ENCODE data around the gene ZFP30.
"Not testable (repeated sequence)": the region's sequence is repeated elsewhere in the genome, so short reads cannot be mapped to it uniquely, and the experiment has no call there.

Gene ZFP30

DNA sequence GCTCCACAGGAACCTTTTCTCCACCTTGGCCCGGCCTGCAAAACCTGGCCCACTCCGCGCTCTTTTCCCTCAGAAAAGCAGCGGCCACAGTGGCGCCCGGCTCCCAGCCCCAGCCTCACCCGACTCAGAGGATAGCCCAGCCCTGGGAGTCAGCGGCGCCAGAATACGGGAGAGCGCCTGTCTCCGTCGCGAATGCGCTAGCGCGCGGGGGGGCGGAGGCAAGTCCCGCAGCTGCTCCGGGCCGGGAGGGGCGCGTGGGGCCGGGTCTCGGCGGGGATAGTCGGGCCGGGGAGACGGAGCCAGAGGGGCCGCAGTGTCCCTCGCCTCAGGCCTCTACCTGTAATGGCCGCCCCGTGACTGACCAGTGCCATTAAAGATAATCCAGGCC is at the start of gene ZFP30:
Gene ZFP30 (minus strand): TSS at position 165 of the 388 bp plus-strand sequence. CDS start 7,643 bp downstream, outside the sequence.
- peak; percentile 67 for DNase-seq

DNA sequence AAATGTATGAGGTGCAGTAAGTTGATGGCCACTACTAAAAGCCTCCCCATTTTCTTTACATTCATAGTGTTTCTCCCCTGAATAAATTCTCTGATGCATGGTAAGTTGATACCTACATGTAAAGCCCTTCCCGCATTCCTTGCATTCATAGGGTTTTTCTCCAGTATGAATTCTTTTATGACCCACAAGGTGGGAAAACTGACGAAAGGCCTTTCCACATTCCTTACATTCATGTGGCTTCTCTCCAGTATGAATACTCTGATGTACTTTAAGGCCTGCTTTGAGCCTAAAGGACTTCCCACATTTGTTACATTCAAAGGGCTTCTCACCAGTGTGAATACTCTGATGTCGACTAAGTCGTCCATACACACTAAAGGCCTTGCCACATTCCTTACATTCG is 43.8 kb upstream of the ZFP30 start:
- no peak for DNase-seq

DNA sequence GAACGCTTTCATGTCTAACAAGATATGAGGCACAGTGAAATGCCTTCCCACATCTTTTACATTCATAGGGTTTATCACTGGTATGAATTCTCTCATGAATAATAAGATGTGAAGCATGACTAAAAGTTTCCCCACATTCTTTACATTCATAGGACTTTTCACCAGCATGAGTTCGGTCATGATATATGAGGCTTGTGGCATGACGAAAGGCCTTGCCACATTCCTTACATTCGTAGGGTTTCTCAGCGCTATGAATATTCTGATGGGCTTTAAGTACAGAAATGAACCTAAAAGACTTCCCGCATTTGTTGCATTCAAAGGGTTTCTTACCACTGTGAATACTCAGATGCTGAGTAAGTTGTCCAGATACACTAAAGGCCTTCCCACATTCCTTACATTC is 43.0 kb upstream of the ZFP30 start:
- no peak for DNase-seq

DNA sequence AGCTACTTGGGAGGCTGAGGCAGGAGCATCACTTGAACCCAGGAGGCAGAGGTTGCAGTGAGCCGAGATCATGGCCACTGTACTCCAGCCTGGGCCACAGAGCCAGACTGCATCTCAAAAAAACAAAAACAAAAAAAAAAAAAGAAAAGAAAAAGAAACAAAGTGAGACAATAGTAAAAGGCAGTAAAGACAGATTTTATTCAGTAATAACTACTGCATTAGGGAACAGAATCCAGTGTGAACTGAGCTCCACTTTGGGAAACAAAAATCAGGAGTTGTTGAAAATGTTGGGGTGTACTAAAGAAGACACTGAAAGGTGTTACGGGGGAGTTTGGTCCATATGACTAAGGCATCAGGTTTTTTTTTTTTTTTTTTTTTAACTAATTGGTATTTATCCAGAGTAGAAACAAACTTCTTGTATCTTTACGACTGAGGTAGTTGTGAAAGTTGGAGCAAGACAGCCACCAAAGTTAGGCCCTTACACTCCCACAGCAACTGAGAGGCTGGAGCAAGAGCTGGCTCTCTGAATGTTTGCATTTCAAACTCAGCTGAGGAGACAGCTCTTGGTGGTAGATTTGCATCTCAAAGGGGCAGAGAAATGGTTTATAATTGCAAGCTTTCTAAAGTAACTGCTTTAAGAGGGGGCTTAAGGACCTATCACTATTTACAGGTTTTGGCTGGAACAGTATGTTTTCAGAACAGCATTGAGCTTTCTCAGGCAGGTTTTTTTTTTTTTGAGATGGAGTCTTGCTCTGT is 40.1 kb upstream of the ZFP30 start:
- DNase-seq: no peak

DNA sequence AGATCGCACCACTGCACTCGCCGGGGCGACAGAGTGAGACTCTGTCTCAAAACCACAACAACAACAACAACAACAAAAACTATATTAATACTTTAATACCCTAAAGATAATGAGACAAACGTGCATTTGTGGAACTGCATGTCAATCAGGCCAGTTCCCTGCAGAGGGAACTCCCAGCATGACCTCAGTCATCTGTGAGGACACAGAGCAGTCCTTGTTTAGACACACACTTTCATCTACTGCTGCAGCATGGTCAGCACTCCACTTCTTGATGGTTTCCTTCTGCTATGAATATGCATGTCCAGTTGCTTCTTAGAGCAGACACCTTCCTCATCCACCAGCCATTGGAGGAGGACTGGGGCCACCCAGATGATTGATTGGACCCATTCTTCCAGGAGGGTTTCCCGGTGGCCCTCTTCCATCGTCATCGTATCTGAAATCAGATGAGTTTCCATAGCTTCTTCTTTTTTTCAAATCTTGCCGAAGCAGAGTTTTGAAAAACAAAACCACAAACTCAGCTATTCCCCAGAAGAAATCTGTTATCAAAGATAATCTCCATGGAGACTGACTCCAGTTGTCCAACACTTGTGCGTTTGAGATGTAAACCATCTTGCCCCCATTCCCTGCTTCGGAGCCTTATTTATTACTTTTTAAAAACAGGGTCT is 37.8 kb upstream of the ZFP30 start:
- DNase-seq: no peak

DNA sequence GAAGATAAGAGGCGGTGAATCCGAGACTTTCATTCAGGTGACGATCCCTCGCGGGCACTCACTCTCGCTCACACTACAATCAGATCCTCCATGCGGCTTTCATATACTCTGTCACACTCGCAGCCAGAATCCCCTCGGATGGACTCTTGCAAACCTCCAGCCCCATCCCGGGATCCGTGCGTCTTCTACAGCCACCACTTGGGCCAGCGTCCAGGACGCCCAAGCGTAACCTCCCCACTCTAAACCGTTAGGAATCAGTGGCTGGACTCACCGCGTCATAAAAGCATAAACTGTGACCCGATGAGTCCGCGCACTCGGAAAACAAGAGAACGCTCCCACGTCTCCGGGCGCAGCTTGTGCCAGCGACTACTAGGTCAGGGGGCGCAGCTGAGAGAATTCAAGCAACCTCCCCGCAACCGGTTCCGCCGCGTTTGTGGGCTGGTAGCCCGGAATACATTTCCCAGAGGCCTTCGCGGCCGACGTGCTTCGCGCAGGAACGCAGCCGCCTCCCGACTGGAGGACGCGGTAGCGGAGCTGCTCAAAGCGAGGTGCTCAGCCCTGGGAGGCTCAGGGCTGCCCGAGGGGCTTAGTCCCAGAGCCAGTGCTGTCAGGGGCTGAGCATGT is 36.7 kb upstream of the ZFP30 start:
- peak; percentile 19 for DNase-seq

DNA sequence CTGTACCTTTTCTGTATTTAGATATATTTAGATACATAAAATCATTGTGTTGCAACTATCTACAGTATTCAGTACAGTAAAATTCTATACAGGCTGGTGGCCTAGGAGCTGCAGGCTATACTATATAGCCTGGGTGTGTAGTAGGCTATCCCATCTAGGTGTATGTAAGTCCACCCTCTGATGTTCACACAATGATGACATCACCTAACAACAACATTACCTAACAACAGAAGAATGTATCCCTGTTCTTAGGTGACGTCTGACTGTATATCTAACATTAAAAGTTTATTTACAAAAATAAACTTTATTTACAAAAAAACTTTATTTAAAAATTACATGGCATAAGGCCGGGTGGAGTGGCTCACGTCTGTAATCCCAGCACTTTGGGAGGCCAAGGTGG is 28.3 kb upstream of the ZFP30 start:
- DNase-seq: no peak

DNA sequence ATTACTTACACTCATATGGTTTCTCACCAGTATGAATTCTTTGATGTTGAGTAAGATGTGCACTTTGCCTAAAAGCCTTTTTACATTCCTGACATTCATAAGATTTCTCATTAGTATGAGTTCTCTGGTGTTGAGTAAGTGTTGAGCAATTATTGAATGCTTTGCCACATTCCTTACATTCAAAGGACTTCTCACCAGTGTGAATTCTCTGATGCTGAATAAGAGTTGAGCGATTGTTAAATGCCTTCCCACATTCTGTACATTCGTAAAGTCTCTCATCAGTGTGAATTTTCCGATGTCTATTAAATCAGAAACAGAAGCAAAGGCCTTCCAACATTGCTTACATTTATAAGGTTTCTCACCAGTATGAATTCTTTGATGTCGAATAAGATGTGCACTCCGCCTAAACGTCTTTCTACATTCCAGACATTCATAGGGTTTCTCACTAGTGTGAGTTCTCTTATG is 14.2 kb upstream of the ZFP30 start:
- DNase-seq: no peak

DNA sequence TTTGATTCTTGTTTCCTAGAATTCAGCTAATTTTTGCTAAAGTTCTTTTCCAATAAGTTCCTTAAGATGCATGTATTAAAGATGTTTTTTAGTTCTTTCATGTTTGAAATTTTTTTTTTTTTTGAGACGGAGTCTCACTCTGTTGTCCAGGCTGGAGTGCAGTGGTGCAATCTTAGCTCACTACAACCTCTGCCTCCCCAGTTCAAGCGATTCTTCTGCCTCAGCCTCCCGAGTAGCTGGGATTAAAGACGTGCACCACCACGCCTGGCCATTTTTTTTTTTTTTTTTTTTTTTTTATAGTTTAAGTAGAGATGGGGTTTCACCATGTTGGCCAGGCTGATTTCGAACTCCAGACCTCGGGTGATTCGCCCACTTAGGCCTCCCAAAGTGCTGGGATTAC is 1.9 kb upstream of the ZFP30 start:
- not testable (repeated sequence) for DNase-seq

DNA sequence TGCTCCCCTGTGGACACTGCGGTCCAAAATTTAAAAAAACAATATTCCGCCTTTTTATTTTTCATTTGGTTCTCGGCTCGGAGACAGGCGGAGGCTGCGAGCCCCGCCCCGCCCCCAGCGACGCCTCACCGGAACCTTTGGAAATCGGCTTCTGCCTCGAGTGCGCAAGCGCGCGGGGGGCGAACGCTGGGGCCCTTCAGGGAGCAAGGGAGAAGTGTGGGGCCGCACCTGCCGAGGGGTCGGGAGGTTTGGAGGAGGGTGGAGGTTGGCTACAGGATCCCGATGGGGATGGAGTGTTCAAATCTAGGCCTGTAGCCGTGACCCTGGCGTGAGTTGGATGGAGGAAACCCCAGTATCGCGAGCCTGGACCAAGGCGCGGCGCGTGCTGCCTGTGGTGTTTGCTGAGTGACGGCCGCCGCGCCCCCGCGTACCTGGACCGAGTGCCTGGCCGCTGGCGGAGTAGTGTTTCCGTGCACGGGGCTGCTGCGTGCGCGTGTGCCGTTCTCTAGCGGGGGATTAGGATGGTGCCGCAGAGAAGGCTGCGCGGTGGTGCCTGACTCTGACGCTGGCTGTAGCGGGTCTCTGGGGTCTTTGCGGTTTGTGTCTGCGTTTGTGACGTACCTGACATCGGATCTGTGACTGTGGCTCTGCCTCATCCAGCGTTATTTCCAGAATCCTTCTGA is 565 bp upstream of the ZFP30 start:
- DNase-seq: peak; percentile 83

DNA sequence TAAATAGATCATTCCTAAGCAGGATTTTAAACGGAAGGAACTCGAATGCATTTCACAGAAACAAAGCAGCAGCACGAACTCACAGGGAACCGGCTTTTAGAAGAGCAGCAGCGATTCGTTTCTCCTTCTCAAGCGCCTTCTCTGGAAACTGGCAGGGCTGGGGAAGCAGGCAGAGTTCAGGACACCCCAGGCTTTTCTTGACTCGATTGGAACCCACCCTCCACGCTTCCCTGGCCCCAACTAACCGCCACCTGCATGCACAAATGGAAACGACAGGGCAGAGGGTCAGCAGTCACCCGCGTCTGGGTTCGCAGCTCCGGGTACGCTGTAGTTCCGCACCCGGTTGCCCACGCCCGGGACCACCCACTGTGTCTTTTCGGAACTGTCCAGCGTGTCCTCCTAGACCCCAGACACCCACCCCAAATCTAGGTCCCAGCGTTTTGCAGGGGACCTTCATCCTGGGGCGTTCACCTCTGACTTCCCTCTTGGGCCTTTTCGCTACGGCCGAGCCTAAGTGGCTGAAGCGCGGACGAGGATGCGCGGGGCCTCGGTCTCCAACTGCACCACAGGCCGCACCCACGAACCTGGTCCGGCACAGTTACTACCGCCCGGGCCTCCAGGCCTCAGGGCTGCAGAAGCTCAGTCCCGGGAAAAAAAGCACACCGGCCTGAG is 500 bp downstream of the ZFP30 start:
- peak; percentile 47 for DNase-seq

DNA sequence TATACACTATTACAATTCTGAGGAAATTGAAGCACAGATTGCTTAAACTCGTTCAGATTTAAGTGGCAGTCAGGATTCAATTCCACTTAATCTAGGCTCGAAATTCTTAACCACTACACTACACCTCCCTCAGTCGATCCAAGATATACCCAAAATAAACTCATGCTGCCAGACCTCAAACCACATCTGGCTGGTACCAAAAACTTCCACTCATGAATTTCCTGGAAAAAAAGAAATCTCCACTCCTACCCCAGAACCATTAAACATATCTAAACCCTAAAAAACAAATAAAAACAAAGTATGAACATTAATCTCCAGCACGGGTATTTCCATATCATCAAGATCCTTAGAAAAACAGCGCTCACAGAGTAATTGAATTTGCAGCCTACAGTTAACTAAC is 1.1 kb downstream of the ZFP30 start:
- DNase-seq: no peak

DNA sequence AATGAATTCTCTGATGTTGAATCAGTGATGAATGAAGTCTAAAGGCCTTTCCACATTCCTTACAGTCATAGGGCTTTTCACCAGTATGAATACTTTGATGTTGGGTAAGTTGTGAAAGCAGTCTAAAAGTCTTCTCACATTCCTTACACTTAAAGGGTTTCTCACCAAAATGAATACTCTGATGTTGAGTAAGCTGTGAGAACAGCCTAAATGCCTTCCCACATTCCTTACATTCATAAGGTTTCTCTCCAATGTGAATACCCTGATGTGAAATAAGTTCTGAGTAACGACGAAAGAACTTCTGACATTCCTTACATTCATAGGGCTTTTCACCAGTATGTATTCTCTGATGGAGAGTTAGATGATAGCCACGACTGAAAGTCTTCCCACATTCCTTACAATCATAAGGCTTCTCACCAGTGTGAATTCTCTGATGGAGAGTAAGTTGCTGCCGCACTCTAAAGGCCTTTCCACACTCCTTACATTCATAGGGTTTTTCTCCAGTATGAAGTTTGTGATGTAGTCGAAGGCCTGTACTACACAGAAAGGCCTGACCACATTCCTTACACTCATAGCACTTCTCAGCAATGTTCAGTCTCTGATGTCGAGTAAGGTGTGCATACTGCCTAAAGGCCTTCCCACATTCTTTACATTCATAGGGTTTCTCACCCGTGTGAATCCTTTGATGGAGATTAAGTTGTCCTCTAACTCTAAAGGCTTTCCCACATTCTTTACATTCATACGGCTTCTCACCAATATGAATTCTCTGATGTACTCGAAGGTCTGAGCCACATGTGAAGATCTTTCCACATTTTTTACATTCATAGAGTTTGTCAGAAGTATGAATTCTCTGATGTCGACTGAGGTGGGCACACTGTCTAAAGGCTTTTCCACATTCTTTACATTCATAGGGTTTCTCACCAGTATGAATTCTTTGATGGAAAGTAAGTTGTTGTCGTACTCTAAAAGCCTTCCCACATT is 19.9 kb downstream of the ZFP30 start:
- no peak for DNase-seq

DNA sequence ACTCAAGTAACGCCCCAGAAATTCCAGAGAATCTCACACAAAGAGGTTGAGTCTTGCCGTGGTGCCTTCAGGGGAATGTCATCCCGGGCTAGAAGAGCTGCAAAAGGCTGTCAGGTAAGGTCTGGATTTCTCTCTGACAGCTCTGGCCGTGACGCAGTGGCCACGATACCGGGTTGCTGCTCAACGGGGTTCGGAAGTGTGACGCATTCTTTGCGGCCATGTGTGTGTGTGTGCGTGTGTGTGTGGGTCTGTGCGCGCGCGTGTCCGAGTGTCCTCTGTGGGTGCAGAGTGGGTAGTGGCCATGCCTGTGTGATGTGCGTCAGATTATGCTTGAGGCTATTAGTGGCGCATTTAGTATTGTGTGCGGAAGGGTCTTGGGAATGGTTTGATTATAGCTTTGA is 60.3 kb downstream of the ZFP30 start:
- DNase-seq: peak; percentile 26

DNA sequence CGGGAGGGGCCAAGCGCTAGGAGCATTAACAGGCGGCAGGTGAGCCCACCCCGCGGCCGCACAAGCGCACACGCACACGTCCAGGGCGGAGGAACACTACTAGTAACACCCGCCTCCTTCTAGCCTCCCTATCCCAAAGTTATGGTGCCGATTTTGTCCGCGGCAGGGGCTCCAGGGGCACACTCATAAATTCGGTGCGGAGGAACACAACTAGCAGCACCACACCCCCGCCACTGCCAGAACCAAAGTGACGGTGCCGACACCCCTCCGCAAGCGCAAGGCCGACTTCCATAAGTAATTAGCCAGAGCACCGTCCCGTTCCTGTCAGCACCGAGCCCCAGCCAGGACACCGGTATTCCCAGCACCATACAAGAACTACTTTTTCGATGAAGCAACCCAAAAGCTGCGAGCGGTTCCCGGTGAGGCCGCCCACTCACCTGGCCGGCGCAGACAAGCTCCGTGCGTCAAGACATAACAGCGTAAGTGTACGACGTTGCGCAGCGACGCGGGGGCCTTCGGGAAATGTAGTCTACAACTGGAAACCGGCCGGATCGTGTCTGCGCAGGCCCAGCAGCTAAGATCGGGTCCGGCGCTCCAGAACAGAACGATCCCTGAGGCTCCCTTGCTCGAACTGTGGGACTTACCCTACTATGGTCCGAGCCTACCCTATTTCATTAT is 60.8 kb downstream of the ZFP30 start, which contains the start of the genes ZNF540 and ZNF571:
Gene ZNF540 (plus strand): TSS at position 573 of the 678 bp plus-strand sequence. CDS start 3,572 bp downstream, outside the sequence.
Gene ZNF571 (minus strand): TSS at position 489 of the 678 bp plus-strand sequence. CDS start 8,116 bp downstream, outside the sequence.
- peak; percentile 92 for DNase-seq

DNA sequence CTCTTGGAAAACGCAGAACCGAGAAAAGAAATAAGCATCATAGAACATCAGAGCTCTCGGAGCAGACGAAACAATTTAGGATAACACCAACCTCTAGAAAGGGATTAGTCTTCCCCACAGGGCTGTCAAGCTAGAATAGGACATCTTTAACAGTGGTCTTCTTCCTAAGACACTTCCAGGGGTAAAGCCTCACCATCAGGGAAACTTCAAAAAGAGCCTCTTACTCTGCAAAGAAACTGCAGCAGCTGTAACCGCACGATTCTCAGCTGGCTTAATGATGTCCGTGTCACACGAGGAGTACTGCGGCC is 61.3 kb downstream of the ZFP30 start:
- no peak for DNase-seq

DNA sequence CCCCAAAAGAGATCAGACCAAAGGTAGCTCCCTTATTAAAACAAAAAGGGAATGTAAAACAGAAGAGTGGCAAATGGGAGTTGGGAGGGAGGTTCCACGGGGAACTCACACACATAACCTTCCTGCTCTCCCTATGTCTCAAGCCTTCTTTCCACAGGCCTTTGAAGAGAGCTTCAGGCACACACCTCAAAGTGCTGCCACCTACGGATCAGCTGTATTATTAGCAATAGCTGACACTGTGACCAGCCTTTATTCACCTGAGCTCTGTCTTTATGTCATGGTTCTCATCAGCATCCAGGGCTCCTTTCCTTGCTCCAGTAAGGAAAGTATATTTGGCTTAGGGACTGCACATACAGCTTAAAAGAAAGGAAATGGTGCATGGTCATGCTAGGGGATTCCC is 71.9 kb downstream of the ZFP30 start:
- DNase-seq: no peak

DNA sequence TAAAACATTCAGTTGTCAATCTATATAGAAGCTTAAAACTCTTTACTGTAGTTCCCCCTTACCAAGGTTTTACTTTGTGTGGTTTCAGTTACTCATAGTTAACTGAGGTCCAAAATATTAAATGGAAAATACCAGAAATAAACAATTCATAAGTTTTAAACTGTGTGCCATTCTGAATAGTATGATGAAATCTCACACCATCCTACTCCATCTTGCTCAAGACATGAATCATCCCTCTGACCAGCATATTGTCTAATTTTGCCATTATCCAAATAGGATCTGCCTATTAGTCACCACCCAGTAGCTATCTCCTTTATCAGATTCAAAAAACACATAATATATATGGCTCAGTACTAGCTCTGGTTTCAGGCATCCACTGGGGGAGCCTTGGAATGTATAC is 83.1 kb downstream of the ZFP30 start:
- DNase-seq: peak; percentile 31

DNA sequence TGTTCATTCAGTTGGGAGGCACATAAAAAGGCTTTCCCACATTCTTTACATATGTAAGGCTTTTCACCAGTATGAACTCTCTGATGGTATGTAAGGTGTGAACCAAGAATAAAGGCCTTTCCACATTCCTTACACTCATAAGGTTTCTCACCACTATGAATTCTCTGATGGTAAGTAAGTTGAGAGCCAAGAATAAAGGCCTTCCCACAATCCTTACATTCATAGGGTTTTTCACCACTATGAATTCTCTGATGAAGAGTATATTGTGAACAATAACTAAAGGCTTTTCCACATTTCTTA is 89.9 kb downstream of the ZFP30 start:
- DNase-seq: no peak

DNA sequence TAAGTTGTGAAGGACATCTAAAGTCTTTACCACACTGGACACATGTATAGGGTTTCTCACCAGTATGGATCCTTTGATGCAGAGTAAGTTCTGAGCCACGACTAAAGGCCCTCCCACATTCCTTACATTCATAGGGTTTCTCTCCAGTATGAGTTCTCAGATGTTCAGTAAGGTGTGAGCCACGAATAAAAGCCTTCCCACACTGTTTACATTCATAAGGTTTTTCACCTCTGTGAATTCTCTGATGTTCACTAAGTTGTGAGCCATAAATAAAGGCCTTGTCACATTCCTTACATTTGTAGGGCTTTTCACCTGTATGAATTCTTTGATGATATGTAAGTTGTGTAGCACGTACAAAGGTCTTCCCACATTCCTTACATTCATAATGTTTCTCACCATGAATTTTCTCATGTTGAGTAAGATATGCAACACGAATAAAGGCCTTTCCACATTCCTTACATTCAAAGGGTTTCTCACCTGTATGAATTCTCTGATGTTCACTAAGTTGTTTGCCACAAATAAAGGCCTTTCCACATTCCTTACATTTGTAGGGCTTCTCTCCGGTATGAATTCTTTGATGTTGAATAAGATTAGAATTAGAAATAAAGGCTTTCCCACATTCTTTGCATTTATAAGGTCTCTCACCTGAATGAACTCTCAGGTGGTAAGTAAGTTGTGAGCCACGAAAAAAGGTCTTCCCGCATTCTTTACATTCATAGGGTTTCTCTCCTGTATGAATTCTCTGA is 90.5 kb downstream of the ZFP30 start:
- DNase-seq: no peak

Data from inflammatory macrophage treated with lipopolysaccharide for 4 hours (primary cell).